22Rv1 (cell line): ENCODE measurements around the gene CD247.

Source experiments
- H3K27ac ChIP-seq: fragments of 450-650 bp; 2 replicates; pipeline ENCODE4 v1.5.1; 2017
- CTCF ChIP-seq: fragments of 450-650 bp; IDR thresholded peaks from 2 replicates; pipeline ENCODE4 v1.5.1; 2017; ENCODE audit warnings: mild to moderate bottlenecking
- ZFX ChIP-seq: fragments of 450-650 bp; IDR thresholded peaks from 2 replicates; pipeline ENCODE4 v1.6.1; 2017; ENCODE audit warnings: antibody characterized with exemption, borderline replicate concordance

The CD247 gene

GRCh38 chr1:167387251-167387910, 130.9 kb downstream of the CD247 start:
- TF ChIP-seq ZFX (no peak), CTCF (no peak)
- no peak overlapping the region for H3K27ac ChIP-seq
